ENCODE data around the gene IQCN. TPM values are rescaled to one million over a fixed set of nuclear protein-coding genes. Genes with fewer than 3 reads are reported as not detected.

IQCN gene
- total and polyA plus RNA-seq, 10 of the 15 experiments (the other 5 are each of a cell fraction or from before 2014, with no cell fraction given), result 0.01 to 0.54 (median 0.23) TPM; not detected in 3

GRCh38 chr19:18291590-18292461 is 17.6 kb upstream of the IQCN start (continued):
- peak; percentile 32 for TF ChIP-seq SKIL (IDR thresholded peaks at IDR 0.05; ENCODE audit: low read depth, poor library complexity, severe bottlenecking)
- peak; percentile 69; the same call in 1 of the 2 replicates for TF ChIP-seq NFIC (IDR thresholded peaks at IDR 0.05; ENCODE audit: low read depth, low read length)
- TF ChIP-seq ATF7 (IDR thresholded peaks at IDR 0.05; ENCODE audit: low read depth), result peak; percentile 78
- no peak for TF ChIP-seq RBBP5 (conservative IDR thresholded peaks at IDR 0.05)
- TF ChIP-seq NFXL1 (IDR thresholded peaks at IDR 0.05; ENCODE audit: borderline replicate concordance), result 0 out of 2 replicates have a peak, but pooled peaks have one; percentile 67
- TF ChIP-seq IKZF2 (IDR thresholded peaks at IDR 0.05), result peak; percentile 92 to 96
- peak; percentile 91 for TF ChIP-seq ZNF24 (IDR thresholded peaks at IDR 0.05)
- no peak for TF ChIP-seq WRNIP1 (IDR thresholded peaks at IDR 0.05; ENCODE audit: borderline replicate concordance, low read depth, low read length)
- TF ChIP-seq KAT2A (conservative IDR thresholded peaks at IDR 0.05; ENCODE audit: control insufficient read depth, low read depth, low read length), result no peak
- TF ChIP-seq GATAD2B (conservative IDR thresholded peaks at IDR 0.05; ENCODE audit: low read depth), result 0 out of 2 replicates have a peak, but pooled peaks have one; percentile 61
- TF ChIP-seq POLR2AphosphoS2 (IDR thresholded peaks at IDR 0.05; ENCODE audit: low read depth, low read length), result peak; percentile 81
- peak; percentile 80 for TF ChIP-seq BCL11A (IDR thresholded peaks at IDR 0.05; ENCODE audit: low read depth, low read length)
- no peak; the same call in 1 of the 2 replicates for TF ChIP-seq SMAD5 (IDR thresholded peaks at IDR 0.05; ENCODE audit: low read depth)
- TF ChIP-seq EED (IDR thresholded peaks at IDR 0.05; ENCODE audit: low read depth), result peak; percentile 94
- peak; percentile 86 for TF ChIP-seq BACH1 (IDR thresholded peaks at IDR 0.05; ENCODE audit: borderline replicate concordance)
- peak; percentile 37 for TF ChIP-seq ELK1 (IDR thresholded peaks at IDR 0.05; ENCODE audit: low read depth, low read length)
- TF ChIP-seq SP1 (IDR thresholded peaks at IDR 0.05; ENCODE audit: low read depth, low read length), result peak; percentile 72
- TF ChIP-seq REST (IDR thresholded peaks at IDR 0.05; ENCODE audit: low read depth, low read length), result no peak; the same call in 1 of the 2 replicates
- 0 out of 2 replicates have a peak, but pooled peaks have one; percentile 57 for TF ChIP-seq TCF3 (IDR thresholded peaks at IDR 0.05; ENCODE audit: borderline replicate concordance, insufficient read depth, low read depth, low read length)
- peak; percentile 100 for TF ChIP-seq ZSCAN29 (IDR thresholded peaks at IDR 0.05)
- no peak for TF ChIP-seq ZNF622 (IDR thresholded peaks at IDR 0.05)
- no peak for TF ChIP-seq ZNF207 (IDR thresholded peaks at IDR 0.05; ENCODE audit: borderline replicate concordance)
- TF ChIP-seq IKZF1 (conservative IDR thresholded peaks at IDR 0.05), result peak; percentile 90
- peak; percentile 92 for TF ChIP-seq RUNX3 (IDR thresholded peaks at IDR 0.05; ENCODE audit: low read length)
